ENCODE data around the gene EGFR.

Gene EGFR

DNA sequence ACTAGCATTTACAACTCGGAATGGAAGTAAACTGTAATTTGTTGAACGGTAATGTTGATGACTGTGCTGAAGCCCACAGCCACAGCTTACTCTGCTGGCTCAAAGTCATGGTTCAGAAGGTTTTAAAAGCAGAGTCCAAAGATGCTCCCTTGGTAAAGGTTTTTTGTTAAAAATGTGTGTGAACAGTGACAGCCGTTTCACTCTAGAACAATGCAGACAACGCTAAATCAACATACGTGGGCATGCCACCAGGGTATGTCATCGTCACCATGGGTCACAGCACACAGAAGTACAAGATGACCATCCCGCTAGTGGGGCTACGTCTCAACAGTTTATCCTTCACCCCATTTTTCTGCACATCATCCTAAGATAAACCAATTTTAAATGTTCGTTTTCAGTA, 239.8 kb downstream of the EGFR start:
- DNase-seq = no peak

DNA sequence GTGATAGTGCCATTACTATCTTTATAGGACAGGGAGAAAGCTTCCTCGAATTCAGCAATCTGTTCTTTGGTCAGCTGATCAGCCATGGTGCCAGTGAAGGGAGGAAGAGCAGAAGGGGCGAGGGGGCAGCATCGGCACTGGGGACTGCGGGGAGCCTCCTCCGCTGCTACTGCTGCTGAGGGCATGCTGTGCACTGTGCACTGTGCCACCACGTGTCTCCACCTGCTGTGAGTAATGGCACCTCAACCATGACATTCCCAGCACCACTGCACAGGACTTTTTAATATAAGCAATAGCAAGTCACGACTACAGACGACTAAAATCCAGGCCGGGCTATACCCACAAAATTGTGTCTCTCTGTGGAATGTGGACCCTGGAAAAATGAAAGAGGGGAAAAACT, 241.4 kb downstream of the EGFR start:
- DNase-seq = no peak

DNA sequence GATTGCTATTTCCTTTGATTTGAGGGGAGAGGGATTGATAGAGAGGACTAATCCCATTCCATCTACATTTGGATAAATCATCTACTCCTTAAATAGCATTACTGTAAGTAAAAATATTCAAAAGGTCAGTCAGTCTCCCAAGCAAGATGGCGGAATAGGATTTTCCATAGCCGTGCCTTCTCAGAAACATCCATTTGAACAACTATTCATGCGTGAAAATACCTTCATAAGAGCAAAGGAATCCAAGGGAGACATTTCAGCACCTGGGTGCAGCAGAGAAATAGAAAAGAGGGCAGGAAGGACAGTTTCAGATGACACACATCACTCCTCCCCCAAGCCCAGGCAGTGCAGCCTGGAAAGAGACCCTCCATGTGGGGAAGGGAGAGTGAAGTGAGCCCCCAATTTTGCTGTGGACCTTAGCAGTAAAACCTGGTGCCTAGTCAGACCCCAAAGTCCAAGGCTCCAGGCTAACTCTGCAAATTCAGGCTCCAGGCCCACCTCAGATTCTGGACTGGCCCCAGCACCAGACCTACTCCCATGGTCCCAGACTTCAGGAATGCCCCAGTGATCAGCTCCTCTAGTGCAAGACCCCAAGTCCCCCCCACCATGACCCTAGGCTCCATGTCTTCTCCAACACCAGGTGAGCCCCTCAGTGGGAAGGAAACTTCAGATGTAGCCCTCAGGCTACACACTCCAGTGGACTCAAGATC, 242.0 kb downstream of the EGFR start:
- DNase-seq = no peak
